NAMALWA (cell line): Measurements from ENCODE around the gene TMED6.

Experiments
- DNase-seq: peaks from one replicate; pipeline ENCODE4 v3.0.0-alpha.2; 2015; ENCODE audit warnings: low spot score

The TMED6 gene

DNA sequence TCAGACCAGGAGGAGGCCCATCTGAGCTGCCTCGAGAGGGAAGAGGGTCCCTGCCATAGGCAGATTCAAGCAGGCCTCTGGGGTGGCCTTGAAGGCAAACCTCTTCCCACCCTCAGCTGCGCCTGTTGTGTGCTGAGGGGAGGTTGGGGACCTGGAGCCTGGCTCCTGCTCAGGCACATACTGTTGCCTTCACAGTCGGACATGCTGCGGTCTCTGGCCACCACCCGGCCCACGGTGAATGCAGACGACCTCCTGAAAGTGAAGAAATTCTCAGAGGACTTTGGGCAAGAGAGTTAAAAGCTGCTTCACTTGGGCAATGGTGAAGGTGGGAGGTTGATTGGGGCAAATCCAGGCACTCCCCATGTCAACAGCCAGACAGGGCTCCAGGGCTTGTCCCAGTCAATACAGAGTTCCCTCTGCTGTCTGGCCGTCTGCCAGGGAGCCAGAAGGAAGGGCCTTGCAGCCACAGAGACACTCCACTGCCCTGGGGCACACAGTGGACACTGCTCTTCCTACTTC, 27.5 kb downstream of the TMED6 start:
- DNase-seq: no peak

- no peak for DNase-seq
Observed at GRCh38 chr16:69323415-69323814, 28.2 kb downstream of the TMED6 start.

DNA sequence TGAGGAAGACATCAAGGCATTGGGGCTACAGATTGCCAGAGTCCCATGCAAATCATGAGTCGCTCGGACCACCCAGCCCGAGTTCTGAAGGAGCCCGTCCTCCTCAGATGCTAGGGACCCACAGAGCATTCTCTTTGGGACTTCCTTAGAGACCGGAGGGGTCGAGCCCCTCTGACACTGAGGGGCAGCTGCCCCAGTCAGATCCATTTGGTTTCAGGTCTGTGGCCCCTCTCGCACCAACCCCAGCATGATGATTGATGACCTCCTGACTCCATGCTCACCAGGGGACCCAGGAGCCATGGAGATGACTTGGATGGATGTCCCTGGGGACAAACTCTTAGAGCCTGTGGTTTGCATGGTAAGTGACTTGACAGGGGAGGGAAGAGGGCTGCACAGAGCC, 29.2 kb downstream of the TMED6 start:
- DNase-seq: no peak

GRCh38 chr16:69321080-69321479, 30.5 kb downstream of the TMED6 start:
- no peak for DNase-seq

DNA sequence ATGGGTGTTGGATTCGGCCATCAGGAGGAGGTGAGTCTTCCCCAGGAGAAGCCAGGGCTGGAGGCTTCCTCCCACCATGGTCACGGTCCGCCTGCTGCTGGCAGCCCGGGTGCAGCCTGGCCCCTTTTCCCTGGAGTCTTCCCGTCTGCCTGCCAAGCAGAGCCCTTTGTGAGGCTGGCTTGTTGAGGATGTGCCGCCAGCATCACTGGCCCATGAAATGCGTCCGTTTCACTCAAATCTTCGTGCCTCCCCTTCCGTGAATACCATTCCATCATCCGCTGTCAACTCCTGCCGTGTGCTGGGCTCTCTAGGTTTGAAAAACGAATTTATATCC, 30.9 kb downstream of the TMED6 start:
- DNase-seq: no peak

- no peak for DNase-seq
Observed at GRCh38 chr16:69319826-69320739, 31.5 kb downstream of the TMED6 start.

GRCh38 chr16:69319381-69319780, 32.2 kb downstream of the TMED6 start:
- no peak for DNase-seq

GRCh38 chr16:69318911-69319289, 32.7 kb downstream of the TMED6 start:
- DNase-seq: no peak

DNA sequence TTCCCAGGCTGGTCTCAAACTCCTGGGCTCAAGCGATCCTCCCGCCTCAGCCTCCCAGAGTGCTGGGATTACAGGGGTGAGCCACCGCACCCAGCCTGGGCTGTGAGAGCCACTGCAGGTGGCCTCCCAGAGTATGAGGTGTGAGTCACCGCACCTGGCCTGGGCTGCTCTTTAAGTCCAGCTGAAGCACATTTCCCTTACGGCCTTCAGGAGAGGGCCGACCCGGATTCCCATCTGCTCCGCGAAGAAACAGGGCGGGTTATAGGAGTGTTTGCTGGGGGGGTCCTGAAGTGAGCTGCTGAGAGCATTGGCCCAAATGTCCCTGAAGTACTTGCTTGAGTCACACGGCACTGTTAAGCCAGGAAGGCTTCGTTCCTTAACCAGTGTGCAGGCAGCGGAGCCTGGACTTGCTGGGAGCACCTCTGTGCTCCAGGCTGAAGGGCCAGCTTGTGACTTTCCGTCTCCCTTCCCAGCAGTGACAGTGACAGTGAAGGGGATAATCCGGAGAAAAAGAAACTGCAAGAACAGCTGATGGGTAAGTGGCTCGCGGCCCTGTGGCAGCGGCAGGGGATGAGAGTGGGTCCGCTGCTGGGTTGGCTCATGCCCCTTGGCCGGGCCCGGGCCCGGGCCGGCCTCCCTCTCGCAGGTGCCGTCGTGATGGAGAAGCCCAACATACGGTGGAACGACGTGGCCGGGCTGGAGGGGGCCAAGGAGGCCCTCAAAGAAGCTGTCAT, 33.2 kb downstream of the TMED6 start:
- no peak for DNase-seq

- no peak for DNase-seq
Observed at GRCh38 chr16:69316595-69317034, 35.0 kb downstream of the TMED6 start.

DNA sequence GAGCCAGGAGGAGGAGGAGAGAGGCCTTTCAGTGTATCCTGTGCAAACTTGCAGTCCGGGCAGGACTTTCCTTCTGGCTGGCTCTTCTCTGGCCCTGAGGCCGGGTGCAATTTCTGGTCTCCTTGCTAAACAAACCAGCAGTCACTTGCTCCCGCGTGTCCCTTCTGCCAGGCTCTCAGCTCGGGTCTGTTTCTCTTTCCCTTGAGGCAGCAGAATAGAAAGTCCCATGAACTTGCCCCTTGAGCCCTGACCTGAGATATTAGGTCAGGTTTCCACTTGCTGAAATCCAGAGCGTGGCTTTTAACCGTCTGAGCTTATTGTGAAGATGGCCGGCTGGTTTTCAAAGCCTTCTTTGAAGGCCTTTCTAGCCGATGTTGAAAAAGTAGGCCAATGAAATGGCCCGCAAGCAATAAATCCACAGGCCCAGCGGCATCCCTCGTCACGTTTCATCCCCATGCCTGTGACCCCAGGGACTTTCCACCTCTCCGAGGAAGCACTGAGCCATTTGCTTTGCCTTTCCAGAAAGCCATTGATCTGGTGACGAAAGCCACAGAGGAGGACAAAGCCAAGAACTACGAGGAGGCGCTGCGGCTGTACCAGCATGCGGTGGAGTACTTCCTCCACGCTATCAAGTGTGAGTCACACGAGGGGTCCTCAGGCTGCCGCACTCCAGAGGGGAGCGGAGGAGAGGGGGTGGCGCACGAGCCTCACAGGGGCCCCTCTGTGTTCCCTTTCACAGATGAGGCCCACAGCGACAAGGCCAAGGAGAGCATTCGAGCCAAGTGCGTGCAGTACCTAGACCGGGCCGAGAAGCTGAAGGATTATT, 35.9 kb downstream of the TMED6 start:
- no peak for DNase-seq

DNA sequence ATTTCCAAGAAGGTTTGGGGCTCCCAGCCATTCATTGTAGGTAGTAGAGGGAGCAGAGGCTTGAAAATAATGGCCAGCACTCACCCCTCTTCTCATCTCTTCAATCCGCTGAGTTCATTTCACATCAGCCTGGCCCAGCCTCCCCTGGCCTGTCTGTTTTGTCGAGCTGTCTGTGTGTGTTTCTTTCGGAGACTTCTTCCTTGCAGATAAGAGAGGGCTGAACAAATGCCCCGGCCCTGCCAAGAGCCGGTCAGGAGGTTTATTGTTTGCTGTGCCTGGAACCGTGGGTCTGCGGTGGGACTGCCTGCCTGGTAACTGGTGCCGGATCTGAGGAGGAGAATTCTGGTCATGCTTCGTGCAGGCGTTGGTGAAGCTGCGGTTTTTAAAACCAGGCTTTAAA, 37.1 kb downstream of the TMED6 start:
- no peak for DNase-seq

DNA sequence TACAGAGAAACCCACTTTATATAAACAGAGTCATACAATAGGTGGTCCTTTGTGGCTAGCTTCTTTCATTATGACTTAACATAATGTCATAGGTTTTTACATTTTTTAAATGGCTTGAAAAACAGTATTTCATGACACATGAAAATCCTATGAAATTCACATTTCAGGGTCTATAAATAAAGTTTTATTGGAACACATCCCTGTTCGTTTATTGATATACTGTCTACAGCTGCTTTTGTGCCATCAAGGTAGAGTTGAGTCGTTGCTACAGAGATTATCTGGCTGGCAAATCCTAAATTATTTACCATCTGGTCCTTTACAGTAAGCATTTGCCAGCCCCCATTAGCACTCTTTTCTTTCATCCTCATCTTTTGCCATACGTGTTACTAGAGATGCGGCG, 38.1 kb downstream of the TMED6 start:
- no peak for DNase-seq

DNA sequence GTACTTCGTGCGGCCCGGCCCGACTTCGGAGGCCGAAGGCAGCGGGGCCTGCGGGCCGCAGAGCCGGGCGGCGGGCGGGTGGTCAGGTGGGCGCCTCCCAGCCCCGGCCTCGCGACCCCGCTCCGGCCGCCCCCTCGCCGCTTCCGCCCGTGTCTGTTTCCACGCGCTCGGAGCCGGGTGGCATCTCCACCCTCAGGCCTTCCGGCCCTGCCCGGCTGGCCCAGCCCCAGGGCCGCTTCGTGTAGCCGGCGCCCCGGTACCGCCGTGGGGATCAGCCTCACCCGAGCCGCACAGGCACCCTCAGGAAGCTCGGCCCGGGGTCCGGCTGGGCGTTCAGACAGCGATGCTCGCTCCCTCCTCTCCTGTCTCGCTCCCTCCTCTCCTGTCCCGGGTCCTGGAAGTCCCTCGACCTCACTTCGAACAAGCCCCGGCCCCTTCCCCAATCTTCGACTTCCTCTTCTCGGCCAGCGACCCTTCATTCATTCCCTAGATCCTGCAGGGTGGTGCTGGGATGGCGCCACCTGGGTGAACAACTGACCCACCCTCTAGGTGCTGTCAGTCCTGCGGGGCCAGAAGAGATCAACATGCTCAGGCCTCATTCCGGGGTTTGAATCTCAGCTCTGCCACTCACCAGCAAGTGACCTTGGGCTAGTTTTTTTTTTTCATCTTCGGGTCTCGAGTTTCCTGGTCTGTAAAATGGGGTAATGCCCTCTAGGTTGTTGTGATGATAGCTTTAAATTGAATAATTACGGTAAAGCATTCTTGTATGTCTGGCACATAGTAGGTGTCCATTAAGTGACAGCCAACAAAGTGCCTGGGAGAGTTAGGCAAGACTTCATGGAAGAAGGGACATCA, 39.8 kb downstream of the TMED6 start:
- DNase-seq: peak; percentile 62

DNA sequence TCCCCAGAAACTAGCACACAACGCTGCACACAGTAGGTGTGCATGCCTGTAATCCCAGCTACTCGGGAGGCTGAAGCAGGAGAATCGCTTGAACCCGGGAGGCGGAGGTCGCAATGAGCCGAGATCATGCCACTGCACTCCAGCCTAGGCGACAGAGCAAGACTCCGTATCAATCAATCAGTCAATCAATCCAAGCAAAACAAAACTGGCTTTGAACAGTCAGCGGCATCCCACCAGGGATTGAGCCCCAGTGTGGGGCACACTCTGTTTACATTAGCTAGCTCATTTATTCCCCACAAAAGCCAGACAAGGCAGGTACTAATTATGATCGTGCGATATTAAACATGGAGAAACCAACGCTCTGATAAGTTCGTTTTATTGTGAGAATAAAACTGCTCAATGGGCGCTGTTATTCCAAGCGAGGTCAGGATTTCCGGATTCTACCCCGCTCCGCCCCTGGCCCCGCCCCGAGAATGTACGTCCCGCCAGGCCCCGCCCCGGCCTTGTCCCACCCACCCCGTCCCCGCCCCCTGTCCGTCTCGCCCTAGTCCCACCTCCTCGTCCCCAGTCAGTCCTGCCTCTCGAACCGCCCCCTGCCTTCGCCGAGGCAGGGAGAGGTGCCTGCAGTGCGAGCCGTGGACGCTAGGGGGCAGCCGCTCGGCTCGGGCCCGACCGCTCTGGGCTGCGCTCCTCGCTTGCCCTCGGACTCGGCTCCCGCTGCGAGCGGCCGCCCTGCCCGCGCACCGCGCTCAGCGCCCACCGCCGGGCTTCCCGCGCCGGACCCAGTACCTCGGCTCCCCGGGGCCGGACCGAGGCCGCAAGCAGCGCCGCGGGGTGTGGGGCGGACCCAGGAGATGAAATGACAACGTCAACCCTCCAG, 40.7 kb downstream of the TMED6 start, which contains the start of gene VPS4A:
Gene VPS4A (plus strand): TSS at position 698 of the 880 bp plus-strand sequence. CDS start 162 bp downstream, at position 860.
- DNase-seq: peak; percentile 96

DNA sequence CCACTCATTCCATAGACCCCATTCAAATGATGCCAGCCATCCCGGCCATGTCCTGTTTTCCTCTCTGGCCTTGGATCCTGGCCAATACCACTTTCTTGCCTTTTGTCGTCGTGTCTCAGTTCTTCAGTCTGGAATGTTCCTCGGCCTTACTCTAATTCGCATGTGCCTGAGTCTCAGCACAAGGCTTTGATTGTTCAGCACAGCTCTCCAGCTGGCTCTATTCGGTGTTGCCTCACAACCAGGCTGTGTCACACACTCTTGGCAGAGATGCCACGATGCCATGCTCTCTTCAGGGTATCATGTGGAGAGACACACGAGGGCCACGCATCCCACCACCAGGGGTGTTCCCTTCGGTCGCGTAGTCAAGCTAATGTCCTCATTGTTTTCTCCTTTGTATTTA, 42.3 kb downstream of the TMED6 start:
- no peak for DNase-seq

DNA sequence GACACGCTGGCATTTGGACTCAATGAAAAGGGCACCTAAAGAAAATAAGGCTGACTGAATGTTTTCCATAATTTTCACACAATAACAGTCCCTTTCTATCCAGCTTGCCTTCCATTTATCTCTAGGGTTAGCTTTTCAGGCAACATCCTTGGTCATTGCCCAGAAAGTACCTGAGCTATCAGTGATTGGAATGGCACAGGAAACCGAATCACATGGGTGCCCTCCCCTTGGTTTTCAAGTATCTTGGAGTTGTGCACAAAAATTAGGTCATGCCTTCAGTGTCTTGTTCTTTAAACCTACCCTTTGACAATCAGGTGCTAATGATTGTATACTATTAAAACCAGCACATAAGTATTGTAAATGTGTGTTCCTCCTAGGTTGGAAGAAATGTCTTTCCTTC, 43.7 kb downstream of the TMED6 start:
- DNase-seq: no peak

DNA sequence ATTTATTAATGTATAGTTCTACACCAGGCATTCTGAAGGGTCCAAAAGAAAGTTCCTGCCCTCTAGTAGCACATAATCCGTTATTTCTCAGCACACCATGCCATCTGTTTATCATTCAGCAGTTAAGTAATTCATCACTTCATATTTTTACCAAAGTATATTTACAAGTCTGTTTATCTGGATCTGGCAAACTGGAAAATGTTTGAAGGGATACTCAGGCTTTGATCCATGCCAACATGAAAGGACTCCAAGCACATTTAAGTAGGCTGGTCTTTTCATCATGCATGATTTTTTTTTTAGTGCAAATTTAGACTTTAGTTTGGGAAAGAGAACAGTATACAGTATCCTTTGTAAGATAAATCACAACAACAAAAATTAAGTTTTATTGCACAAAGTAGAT, 44.5 kb downstream of the TMED6 start:
- no peak for DNase-seq

DNA sequence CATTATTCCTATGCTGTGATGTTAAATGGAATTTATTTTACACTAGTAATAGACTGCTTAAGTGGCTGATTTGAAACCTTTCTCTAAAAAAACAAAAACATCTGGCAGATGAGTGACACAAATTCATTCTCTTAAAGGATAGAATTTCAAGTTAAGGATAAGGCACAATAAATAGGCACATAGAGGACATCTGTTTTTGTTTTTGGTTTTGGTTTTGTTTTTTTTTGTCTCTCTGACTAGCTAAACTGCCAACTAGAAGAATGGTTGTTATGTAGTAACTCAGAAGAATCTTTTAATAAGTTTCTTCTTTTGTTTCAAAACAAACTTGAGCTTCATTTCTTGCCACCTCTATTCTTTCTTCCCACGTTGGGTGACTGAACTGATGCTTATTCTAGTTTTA, 45.6 kb downstream of the TMED6 start:
- DNase-seq: no peak

DNA sequence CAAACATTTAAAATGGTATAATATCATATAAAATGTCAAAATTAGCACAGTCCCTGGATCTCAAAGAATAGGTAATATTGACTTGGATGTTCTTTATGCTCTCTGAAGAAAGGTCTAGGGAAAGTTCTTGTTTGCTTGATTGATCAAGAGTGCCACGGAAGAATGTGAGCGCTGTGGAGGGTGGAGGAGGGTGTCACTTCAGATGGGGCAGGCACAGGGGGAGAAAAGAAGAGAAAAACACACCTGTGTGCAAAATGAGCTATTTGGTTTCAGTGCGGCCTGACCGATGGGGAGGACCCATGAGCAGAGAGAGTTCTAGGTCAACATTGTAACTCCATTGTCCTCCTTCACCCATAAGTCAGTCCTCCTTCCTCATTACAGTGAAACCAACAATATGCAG, 49.3 kb downstream of the TMED6 start:
- no peak for DNase-seq
